HCT116 (cell line): ENCODE results near the gene RNF175. TPM values are rescaled to one million over a fixed set of nuclear protein-coding genes. Genes with fewer than 3 reads are reported as not detected.
A peak's percentile ranks its signal among the peaks of the same experiment; 100 is the strongest.

ENCODE experiments used
- ATAC-seq: fragments of 200-7000 bp; cut with Tn5 transposase; 2 replicates; pipeline ENCODE4 v1.9.1; 2020; ENCODE audit warnings: mild to moderate bottlenecking, moderate library complexity
- BruUV-seq: library from RNA; stranded (reverse); fragments of 400-500 nt; replicated peaks from 2 replicates; lab custom pipeline; 2021; lab: Mats Ljungman, UMichigan
- CTCF ChIA-PET: fragments of 300-600 bp; sonication (Branson Sonifier 250); formaldehyde crosslinking; loops from one replicate; lab custom pipeline; 2021; ENCODE audit warnings: antibody characterized with exemption; lab: Charles Lee
- POLR2A ChIA-PET: fragments of 300-600, 350-600 bp; sonication (Branson Sonifier 250); formaldehyde crosslinking; loops from one replicate; lab custom pipeline; 2021; ENCODE audit warnings: antibody characterized with exemption; lab: Charles Lee
- RAD21 ChIA-PET, 2 experiments: fragments of 300-600 bp; sonication (Branson Sonifier 250); formaldehyde crosslinking; loops; one replicate each; lab custom pipeline; 2023; ENCODE audit warnings: low total read pairs in 2 of 2; ENCODE audit not compliant: uncharacterized antibody in 2 of 2, unreplicated experiment in 2 of 2, low non-redundant PET in 1 of 2; lab: Charles Lee
- DNase-seq: peaks from one replicate; pipeline ENCODE4 v3.0.0-alpha.2; 2010; ENCODE audit warnings: low read depth, low spot score
- H2AFZ ChIP-seq: fragments of 200-600 bp; shearing (Covaris generic), sonication (generic); 2 replicates; pipeline ENCODE4 v1.6.1; 2017; ENCODE audit warnings: low read depth, mixed run types, mixed read lengths, antibody characterized with exemption, low read length; ENCODE audit not compliant: poor library complexity, severe bottlenecking
- H3K27ac ChIP-seq: 2 replicates; pipeline ENCODE4 v1.5.1; 2012; ENCODE audit warnings: low read depth, low read length
- H3K27me3 ChIP-seq: fragments of 200-600 bp; sonication (generic); 2 replicates; pipeline ENCODE4 v1.6.1; 2016; ENCODE audit warnings: mixed run types, low read length, mixed read lengths; ENCODE audit not compliant: insufficient read depth
- H3K36me3 ChIP-seq, 2 experiments: fragments of 200-500 bp in 1 of 2; fragments of 200-600 bp in 1 of 2; sonication (Bioruptor generic) in 1 of 2; sonication (generic) in 1 of 2; 2 replicates each; pipeline versions ENCODE4 v1.5.1 to v1.6.1; 2014 to 2016; ENCODE audit warnings: low read length in 2 of 2, inconsistent platforms in 1 of 2, mixed read lengths in 1 of 2, mixed run types in 1 of 2; ENCODE audit not compliant: insufficient read depth in 2 of 2, control insufficient read depth in 1 of 2
- H3K4me1 ChIP-seq, 2 experiments: fragments of 200-600 bp in 1 of 2; sonication (generic) in 1 of 2; 2 replicates each; pipeline versions ENCODE4 v1.5.1 to v1.6.1; 2012 to 2017; ENCODE audit warnings: low read length in 2 of 2, inconsistent platforms in 1 of 2, mild to moderate bottlenecking in 1 of 2, mixed read lengths in 1 of 2, mixed run types in 1 of 2, moderate library complexity in 1 of 2; ENCODE audit not compliant: insufficient read depth in 2 of 2, control insufficient read depth in 1 of 2
- H3K4me2 ChIP-seq: fragments of 200-600 bp; sonication (generic); 2 replicates; pipeline ENCODE4 v1.6.1; 2017; ENCODE audit warnings: mixed run types, low read length, mixed read lengths
- H3K4me3 ChIP-seq, 2 experiments: fragments of 200-600 bp in 1 of 2; sonication (generic) in 1 of 2; replicated peaks in 1 of 2; 2 replicates each; pipeline ENCODE4 v1.5.1; 2011 to 2016; ENCODE audit warnings: low read length in 2 of 2, control low read depth in 1 of 2, low read depth in 1 of 2, mild to moderate bottlenecking in 1 of 2, mixed read lengths in 1 of 2, mixed run types in 1 of 2
- H3K79me2 ChIP-seq: fragments of 200-600 bp; sonication (generic); 2 replicates; pipeline ENCODE4 v1.6.1; 2017; ENCODE audit warnings: mild to moderate bottlenecking, mixed run types, low read length, moderate library complexity, mixed read lengths; ENCODE audit not compliant: insufficient read depth
- H3K9ac ChIP-seq: fragments of 200-600 bp; sonication (generic); 2 replicates; pipeline ENCODE4 v1.6.1; 2016; ENCODE audit warnings: low read length, mixed read lengths
- H3K9me2 ChIP-seq: fragments of 200-600 bp; sonication (generic), shearing (Covaris generic); 2 replicates; pipeline ENCODE4 v1.6.1; 2017; ENCODE audit warnings: mixed run types, mild to moderate bottlenecking, moderate library complexity; ENCODE audit not compliant: insufficient read depth
- H3K9me3 ChIP-seq, 2 experiments: fragments of 200-500 bp in 1 of 2; fragments of 200-600 bp in 1 of 2; sonication (Bioruptor generic) in 1 of 2; sonication (generic) in 1 of 2; 2 replicates each; pipeline ENCODE4 v1.6.1; 2014 to 2017; ENCODE audit warnings: low read length in 2 of 2, mixed read lengths in 2 of 2, inconsistent platforms in 1 of 2, low read depth in 1 of 2, mild to moderate bottlenecking in 1 of 2, mixed run types in 1 of 2, moderate library complexity in 1 of 2; ENCODE audit not compliant: control insufficient read depth in 1 of 2, insufficient read depth in 1 of 2
- H4K20me1 ChIP-seq: fragments of 200-600 bp; sonication (generic), shearing (Covaris generic); 2 replicates; pipeline ENCODE4 v1.6.1; 2017; ENCODE audit warnings: mixed run types, mild to moderate bottlenecking, moderate library complexity; ENCODE audit not compliant: insufficient read depth
- ATF3 ChIP-seq: IDR thresholded peaks from 2 replicates; pipeline ENCODE4 v1.6.1; 2012
- CEBPB ChIP-seq: IDR thresholded peaks from 2 replicates; pipeline ENCODE4 v1.6.1; 2012; ENCODE audit warnings: low read depth
- CTCF ChIP-seq, 3 experiments: fragments of 200-600 bp in 1 of 3; sonication (generic) in 1 of 3; IDR thresholded peaks in 2 of 3; conservative IDR thresholded peaks in 1 of 3; 2 replicates each; pipeline ENCODE4 v1.5.1; 2012 to 2017; ENCODE audit warnings: low read depth in 2 of 3, low read length in 2 of 3, antibody characterized with exemption in 1 of 3, borderline replicate concordance in 1 of 3, control low read depth in 1 of 3, mild to moderate bottlenecking in 1 of 3, mixed read lengths in 1 of 3, mixed run types in 1 of 3, moderate library complexity in 1 of 3; ENCODE audit not compliant: insufficient read depth in 1 of 3
- EGR1 ChIP-seq: IDR thresholded peaks from 2 replicates; pipeline ENCODE4 v1.6.1; 2012; ENCODE audit warnings: low read depth
- ELF1 ChIP-seq: IDR thresholded peaks from 2 replicates; pipeline ENCODE4 v1.6.1; 2012; ENCODE audit warnings: low read depth, borderline replicate concordance
- JUND ChIP-seq: IDR thresholded peaks from 2 replicates; pipeline ENCODE4 v1.6.1; 2012
- POLR2A ChIP-seq: IDR thresholded peaks from 2 replicates; pipeline ENCODE4 v1.7.0; 2011; ENCODE audit warnings: borderline replicate concordance; ENCODE audit not compliant: insufficient read depth, insufficient read length; ENCODE audit errors: extremely low read depth
- RAD21 ChIP-seq: IDR thresholded peaks from 2 replicates; pipeline ENCODE4 v1.6.1; 2012; ENCODE audit warnings: low read depth, mild to moderate bottlenecking
- SIN3A ChIP-seq: IDR thresholded peaks from 2 replicates; pipeline ENCODE4 v1.6.1; 2012; ENCODE audit warnings: low read depth
- SP1 ChIP-seq: IDR thresholded peaks from 2 replicates; pipeline ENCODE4 v1.6.1; 2012; ENCODE audit warnings: low read depth
- intact Hi-C: fragments of 100-400 bp; cut with micrococcal nuclease; formaldehyde crosslinking; loops from 2 replicates; pipeline ENCODE4 v1.10.0; 2022
- total RNA-seq: library from RNA; stranded (reverse); gene quantifications from one replicate; pipeline ENCODE4 v1.2.1, GENCODE V29; 2021; ENCODE audit not compliant: unreplicated experiment
- TF ChIP-seq, protein P1 (sequence below): IDR thresholded peaks from 2 replicates; pipeline ENCODE4 v1.6.1; 2012

RNF175 gene
- total RNA-seq, 1 experiment from 2014 or later = not detected

GRCh38 chr4:153773236-153773690 is 13.4 kb upstream of the RNF175 start:
- no peaks in the 10 kb centered on the region for H3K79me2 ChIP-seq
- no peaks in the 10 kb centered on the region for H3K4me1 ChIP-seq
- no peak overlapping the region for H3K9ac ChIP-seq
- H3K4me2 ChIP-seq = no peak overlapping the region
- H4K20me1 ChIP-seq = no peaks in the 10 kb centered on the region
- POLR2A ChIA-PET = no interaction called here
- no peaks in the 10 kb centered on the region for H3K9me2 ChIP-seq
- H3K36me3 ChIP-seq = no peaks in the 10 kb centered on the region
- H3K4me3 ChIP-seq = no peak overlapping the region
- intact Hi-C loops = loop anchor here (5.0 to 10.0 kb wide), 3 partner anchors 554 to 842 kb away; partner anchors contain the start of gene FGG
- H3K9me3 ChIP-seq = no peaks in the 10 kb centered on the region
- BruUV-seq = no TSS peak
- H3K27ac ChIP-seq = no peak overlapping the region
- RAD21 ChIA-PET = no interaction called here
- CTCF ChIA-PET = no interaction called here
- H2AFZ ChIP-seq = no peak overlapping the region
- TF ChIP-seq EGR1 (no peak), ELF1 (no peak), CEBPB (no peak), SP1 (no peak), CTCF (IDR thresholded peaks at IDR 0.05 in 2 of 3, conservative IDR thresholded peaks at IDR 0.05 in 1 of 3; ENCODE audit: borderline replicate concordance in 1 of 3, insufficient read depth in 1 of 3, low read depth in 2 of 3, low read length in 2 of 3) (peak in 2 of 3 experiments; percentile 13 to 34; a peak in 1 of 6 replicates), RAD21 (peak; percentile 51)
- TF ChIP-seq, protein P1, sequence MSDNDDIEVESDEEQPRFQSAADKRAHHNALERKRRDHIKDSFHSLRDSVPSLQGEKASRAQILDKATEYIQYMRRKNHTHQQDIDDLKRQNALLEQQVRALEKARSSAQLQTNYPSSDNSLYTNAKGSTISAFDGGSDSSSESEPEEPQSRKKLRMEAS = no peak
- no peaks in the 10 kb centered on the region for H3K27me3 ChIP-seq
- DNase-seq (no peak), ATAC-seq (no peak)

DNA sequence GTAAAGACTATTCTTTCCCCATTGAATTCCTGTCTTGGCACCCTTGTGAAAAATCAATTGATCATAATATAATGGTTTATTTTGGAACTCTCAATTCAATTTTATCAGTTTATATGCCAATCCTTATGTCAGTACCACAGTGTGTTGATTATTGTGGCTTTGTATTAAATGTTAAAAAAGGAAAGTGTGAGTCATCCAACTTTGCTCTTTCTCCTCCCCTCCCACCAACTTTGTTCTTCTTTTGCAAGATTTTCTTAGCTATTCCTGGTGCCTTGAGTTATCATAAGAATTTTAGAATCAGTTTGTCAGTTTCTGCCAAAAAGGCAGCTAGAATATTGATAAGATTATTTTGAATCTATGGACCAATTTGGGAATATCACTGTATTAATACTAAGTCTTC is 11.2 kb upstream of the RNF175 start:
- H2AFZ ChIP-seq = no peak overlapping the region
- H3K79me2 ChIP-seq = no peaks in the 10 kb centered on the region
- H3K4me3 ChIP-seq = no peak overlapping the region
- no peak overlapping the region for H3K9ac ChIP-seq
- RAD21 ChIA-PET = interaction anchor here in 1 of 2 experiments (1.2 kb wide), 1 partner anchor 15 kb away, joined by 3 read pairs; no protein-coding TSS in a partner anchor
- no peaks in the 10 kb centered on the region for H4K20me1 ChIP-seq
- POLR2A ChIA-PET = no interaction called here
- TF ChIP-seq RAD21 (no peak), SIN3A (no peak), ATF3 (no peak), JUND (0 out of 2 replicates have a peak, but pooled peaks have one; percentile 13), POLR2A (no peak)
- H3K4me1 ChIP-seq = no peaks in the 10 kb centered on the region
- ATAC-seq = no peak
- CTCF ChIA-PET = no interaction called here
- no TSS peak for BruUV-seq
- H3K27ac ChIP-seq = no peak overlapping the region
- intact Hi-C loops = loop anchor here (5.0 to 10.0 kb wide), 3 partner anchors 556 to 844 kb away; partner anchors contain the start of gene FGG
- no peak for DNase-seq
- H3K4me2 ChIP-seq = no peak overlapping the region
- H3K9me3 ChIP-seq = no peaks in the 10 kb centered on the region
- no peaks in the 10 kb centered on the region for H3K36me3 ChIP-seq
- no peaks in the 10 kb centered on the region for H3K27me3 ChIP-seq
- no peaks in the 10 kb centered on the region for H3K9me2 ChIP-seq
